ENCODE data around the gene SMAD3. TPM values are rescaled to one million over a fixed set of nuclear protein-coding genes. Genes with fewer than 3 reads are reported as not detected.
A peak's percentile ranks its signal among the peaks of the same experiment; 100 is the strongest.
"Not testable (repeated sequence)": the region's sequence is repeated elsewhere in the genome, so short reads cannot be mapped to it uniquely, and the experiment has no call there.

SMAD3 gene
- total RNA-seq, 1 donor from 2014 or later, result 18.8 TPM

- intact Hi-C loops (cut with micrococcal nuclease), result no loop called here
- no peak overlapping the region for H3K4me3 ChIP-seq
- TF ChIP-seq CTCF (IDR thresholded peaks at IDR 0.05; ENCODE audit: borderline replicate concordance), result no peak
- H3K9me3 ChIP-seq (replicated peaks), result no peaks in the 10 kb centered on the region
- peaks cover 38% of the 10 kb centered on the region for H3K4me1 ChIP-seq
- DNase-seq, result peak; percentile 71
- no peaks in the 10 kb centered on the region for H3K36me3 ChIP-seq
- H3K27me3 ChIP-seq (ENCODE audit: low read depth), result no peaks in the 10 kb centered on the region
- H3K27ac ChIP-seq (replicated peaks), result peak overlapping the region; percentile 81
Observed at GRCh38 chr15:67024314-67024997, 40.9 kb upstream of the SMAD3 start.

DNA sequence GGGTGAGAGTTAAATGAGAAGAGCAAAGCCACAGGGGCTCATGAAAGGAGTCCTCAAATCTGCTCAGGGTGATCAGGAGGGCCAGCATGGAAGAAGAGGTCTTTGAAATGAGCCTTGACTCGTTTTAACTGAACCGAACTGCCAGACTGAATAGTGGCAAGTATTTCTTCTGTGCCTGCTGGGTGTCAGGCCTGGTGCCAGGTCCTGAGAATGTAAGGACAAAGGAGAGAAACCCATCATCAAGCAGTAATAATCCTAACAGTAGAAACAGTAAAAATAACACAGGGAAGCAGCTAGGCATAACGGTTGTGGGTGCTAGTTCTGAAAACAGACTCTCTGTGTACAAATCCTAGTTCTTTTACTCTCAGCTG, 40.4 kb upstream of the SMAD3 start:
- no peaks in the 10 kb centered on the region for H3K9me3 ChIP-seq (replicated peaks)
- no peaks in the 10 kb centered on the region for H3K27me3 ChIP-seq (ENCODE audit: low read depth)
- intact Hi-C loops (cut with micrococcal nuclease), result no loop called here
- H3K4me3 ChIP-seq, result no peak overlapping the region
- DNase-seq, result no peak
- no peak for TF ChIP-seq CTCF (IDR thresholded peaks at IDR 0.05; ENCODE audit: borderline replicate concordance)
- H3K27ac ChIP-seq (replicated peaks), result peak overlapping the region; percentile 81
- no peaks in the 10 kb centered on the region for H3K36me3 ChIP-seq
- peaks cover 41% of the 10 kb centered on the region for H3K4me1 ChIP-seq

DNA sequence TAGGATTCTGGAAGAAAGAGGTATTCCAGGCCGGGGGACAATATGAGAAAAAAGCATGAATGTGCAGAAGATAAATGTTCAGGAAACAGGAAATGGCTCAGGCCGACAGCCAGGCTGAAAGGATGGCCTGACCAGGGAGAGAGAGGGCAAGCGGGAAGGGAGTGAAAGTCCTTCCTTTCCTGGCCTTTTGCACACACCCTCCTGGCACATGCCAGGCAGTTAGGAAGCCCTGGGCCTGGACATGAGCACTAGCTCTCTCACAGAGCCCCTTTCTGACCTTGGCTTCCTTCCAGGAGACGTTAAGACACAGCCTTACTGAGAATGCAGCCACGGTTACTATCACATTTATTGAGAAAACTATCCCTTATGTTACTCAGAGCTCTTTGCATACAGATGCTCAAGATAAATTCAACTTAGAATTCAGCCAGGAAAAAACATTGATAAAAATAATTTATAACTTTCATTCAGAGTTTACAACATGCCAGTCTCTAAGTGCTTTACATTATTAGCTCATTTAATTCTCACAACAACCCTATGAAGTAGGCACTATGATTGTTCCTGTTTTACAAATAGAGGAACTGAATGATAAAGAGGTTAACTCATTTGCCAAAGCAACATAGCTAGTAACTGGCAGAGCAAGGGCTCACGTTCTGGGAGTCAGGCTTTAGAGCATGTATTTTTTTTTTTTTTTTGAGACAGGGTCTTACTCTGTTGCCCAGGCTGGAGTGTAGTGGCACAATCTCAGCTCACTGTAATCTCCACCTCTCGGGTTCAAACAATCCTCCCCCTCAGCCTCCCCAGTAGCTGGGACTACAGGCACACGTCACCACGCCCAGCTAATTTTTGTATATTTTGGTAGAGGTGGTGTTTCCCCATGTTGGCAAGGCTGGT, 39.4 kb upstream of the SMAD3 start:
- intact Hi-C loops (cut with micrococcal nuclease), result no loop called here
- peak overlapping the region; percentile 81 for H3K27ac ChIP-seq (replicated peaks)

DNA sequence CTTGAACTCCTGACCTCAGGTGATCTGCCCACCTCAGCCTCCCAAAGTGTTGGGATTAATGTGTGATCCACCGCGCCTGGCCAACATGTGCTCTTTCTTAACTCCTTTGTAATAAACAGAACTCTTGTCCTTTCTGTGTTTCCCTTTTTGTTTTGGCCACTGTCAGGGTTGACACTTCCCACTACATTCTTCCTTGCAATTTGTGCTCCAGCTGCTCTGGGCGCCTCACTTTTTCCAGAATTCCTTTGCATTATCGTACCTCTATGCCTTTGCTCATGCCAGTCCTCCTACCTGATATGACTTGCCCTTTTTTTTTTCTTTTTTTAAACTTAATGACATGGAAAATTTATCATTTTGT, 38.8 kb upstream of the SMAD3 start:
- Histone ChIP-seq H3K36me3 (no peaks in the 10 kb centered on the region), H3K9me3 (replicated peaks) (no peaks in the 10 kb centered on the region), H3K4me3 (no peak overlapping the region), H3K27me3 (ENCODE audit: low read depth) (no peaks in the 10 kb centered on the region), H3K4me1 (peaks cover 57% of the 10 kb centered on the region), H3K27ac (replicated peaks) (peak overlapping the region; percentile 81)
- no peak for DNase-seq
- TF ChIP-seq CTCF (IDR thresholded peaks at IDR 0.05; ENCODE audit: borderline replicate concordance), result no peak
- intact Hi-C loops (cut with micrococcal nuclease), result no loop called here

More for the DNA sequence above, 39.4 kb upstream of the SMAD3 start:
- no peak for TF ChIP-seq CTCF (IDR thresholded peaks at IDR 0.05; ENCODE audit: borderline replicate concordance)
- Histone ChIP-seq H3K4me1 (peaks cover 51% of the 10 kb centered on the region), H3K4me3 (no peak overlapping the region), H3K27me3 (ENCODE audit: low read depth) (no peaks in the 10 kb centered on the region), H3K36me3 (no peaks in the 10 kb centered on the region), H3K9me3 (replicated peaks) (no peaks in the 10 kb centered on the region)
- DNase-seq, result no peak

GRCh38 chr15:67028440-67028839, 37.0 kb upstream of the SMAD3 start:
- intact Hi-C loops (cut with micrococcal nuclease); H3K27ac ChIP-seq (replicated peaks); H3K4me3 ChIP-seq; H3K9me3 ChIP-seq (replicated peaks); H3K36me3 ChIP-seq; H3K27me3 ChIP-seq (ENCODE audit: low read depth); DNase-seq: not testable (repeated sequence)
- peaks cover 72% of the 10 kb centered on the region for H3K4me1 ChIP-seq

Measured in left ventricle myocardium inferior (tissue), 1 donor.